GM12801 (cell line): ENCODE measurements around the gene CPA5.

Experiments used
- TF ChIP-seq, protein P1 (sequence below): IDR thresholded peaks from one replicate; pipeline ENCODE4 v1.5.1; 2011; ENCODE audit warnings: control low read depth; ENCODE audit not compliant: insufficient read length; ENCODE audit errors: extremely low read depth

Gene CPA5

DNA sequence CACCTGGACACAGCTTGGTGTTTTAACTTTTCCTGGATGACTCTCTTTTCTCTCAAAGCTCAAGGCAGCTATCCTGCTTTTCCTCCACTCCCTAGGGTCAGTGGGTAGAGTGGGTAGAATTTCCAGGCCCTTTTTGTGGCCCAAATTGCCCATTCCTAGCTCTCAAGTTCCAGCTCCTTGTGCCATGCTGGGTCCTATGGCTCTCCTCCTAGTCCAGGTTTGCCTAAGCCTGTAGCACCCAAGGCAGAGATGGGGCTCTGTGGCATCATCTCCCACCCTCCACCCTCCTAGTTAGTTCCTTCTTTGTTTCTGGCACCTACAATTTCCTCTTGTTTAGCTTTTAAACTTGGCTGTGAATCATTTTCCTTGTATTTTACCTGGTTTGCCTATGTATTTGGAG, 42.0 kb upstream of the CPA5 start:
- TF ChIP-seq, protein P1, sequence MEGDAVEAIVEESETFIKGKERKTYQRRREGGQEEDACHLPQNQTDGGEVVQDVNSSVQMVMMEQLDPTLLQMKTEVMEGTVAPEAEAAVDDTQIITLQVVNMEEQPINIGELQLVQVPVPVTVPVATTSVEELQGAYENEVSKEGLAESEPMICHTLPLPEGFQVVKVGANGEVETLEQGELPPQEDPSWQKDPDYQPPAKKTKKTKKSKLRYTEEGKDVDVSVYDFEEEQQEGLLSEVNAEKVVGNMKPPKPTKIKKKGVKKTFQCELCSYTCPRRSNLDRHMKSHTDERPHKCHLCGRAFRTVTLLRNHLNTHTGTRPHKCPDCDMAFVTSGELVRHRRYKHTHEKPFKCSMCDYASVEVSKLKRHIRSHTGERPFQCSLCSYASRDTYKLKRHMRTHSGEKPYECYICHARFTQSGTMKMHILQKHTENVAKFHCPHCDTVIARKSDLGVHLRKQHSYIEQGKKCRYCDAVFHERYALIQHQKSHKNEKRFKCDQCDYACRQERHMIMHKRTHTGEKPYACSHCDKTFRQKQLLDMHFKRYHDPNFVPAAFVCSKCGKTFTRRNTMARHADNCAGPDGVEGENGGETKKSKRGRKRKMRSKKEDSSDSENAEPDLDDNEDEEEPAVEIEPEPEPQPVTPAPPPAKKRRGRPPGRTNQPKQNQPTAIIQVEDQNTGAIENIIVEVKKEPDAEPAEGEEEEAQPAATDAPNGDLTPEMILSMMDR: no peak

DNA sequence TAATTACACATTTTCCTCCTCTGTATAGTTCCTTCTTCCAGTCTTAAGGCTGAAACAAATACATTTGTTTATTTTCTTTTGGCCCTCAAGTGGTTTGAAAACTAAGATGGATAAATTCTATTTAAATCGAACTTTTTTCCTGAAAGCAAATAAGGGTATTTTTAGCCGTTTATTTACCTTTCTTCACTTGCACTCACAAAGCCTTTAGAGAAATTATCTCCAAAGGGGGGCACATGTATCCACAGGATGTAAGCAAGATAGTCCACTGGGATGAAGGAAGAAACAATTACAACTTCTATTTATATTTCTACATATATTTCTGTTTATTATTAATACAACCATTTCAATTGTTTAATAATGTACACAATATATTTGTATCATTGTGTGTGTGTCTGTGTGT, 41.5 kb upstream of the CPA5 start:
- TF ChIP-seq, protein P1: no peak

DNA sequence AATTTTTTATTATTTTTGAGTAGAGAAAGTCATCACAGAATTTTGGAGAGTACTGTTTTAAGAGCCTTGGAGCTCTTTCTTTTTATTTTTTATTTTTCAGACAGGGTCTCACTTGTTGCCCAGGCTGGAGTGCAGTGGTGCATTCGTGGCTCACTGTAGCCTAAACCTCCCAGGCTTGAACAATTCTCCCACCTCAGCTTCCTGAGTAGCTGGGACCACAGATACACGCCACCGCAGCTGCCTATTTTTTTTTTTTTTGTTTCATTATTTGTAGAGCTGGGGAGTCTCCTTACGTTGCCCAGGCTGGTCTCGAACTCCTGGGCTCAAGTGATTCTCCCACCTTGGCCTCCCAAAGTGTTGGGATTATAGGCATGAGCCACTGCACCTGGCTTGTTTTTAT, 41.1 kb upstream of the CPA5 start:
- TF ChIP-seq, protein P1: no peak

DNA sequence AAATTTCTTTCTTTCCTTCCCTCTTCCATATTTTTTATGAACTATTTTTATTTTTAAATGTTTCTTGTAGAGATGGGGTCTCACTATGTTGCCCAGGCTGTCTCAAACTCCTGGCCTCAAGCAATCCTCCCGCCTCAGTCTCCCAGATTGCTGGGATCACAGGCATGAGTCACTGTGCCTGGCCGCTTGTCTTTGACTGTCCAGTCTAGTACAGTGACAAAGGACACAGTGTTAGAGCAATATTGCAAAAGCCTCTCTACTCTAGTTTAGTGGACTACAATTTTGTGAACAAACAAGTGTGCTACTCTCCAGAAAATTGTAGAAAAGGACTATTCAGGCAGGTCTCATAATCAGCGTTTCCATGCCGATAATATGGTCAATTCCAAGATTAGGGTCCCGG, 40.6 kb upstream of the CPA5 start:
- TF ChIP-seq, protein P1: no peak

DNA sequence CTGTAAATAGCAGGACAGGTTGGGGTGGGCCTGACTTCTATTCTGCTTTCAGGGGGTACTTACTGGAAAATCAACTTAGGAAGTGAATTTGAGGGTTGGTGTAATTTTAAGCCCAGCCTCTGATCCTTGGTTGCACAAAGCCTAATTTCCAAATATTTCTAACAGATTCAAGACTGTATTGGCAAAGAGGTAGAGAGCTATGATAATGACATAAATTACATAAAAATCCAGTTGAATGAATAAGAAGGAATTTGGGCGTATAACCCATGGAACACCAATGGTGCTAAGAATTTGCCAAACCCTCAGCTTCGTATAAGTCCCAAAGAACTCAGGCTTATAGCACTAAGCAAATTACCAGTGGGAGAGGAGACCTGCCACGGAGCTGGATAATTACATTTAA, 39.7 kb upstream of the CPA5 start:
- TF ChIP-seq, protein P1: no peak

DNA sequence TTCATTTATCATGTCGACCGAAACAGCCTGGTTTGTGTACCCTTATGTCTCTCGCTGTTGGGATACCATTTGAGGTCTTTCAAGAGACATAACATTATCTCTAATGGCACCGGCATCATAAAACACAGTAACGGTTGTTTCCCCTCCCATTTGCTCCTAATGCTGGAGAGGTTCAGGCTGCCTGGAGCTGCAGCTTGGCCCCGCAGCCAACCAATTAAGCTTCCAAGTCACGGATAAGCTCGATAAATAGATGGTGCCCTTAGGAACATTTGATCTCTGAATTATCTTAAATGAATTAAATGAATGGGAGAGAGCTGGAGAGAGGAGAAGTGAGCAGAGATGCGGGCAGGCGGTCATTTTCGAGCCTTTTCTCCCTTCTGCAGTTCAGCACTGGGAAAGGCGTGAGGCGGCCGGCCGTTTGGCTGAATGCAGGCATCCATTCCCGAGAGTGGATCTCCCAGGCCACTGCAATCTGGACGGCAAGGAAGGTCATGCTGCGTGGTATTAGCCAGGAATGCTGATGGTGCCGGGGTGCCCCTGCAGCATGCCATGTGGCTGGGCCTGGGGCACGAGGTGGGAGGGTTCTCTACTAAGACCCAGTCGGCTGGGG, 39.1 kb upstream of the CPA5 start:
- TF ChIP-seq, protein P1: no peak

DNA sequence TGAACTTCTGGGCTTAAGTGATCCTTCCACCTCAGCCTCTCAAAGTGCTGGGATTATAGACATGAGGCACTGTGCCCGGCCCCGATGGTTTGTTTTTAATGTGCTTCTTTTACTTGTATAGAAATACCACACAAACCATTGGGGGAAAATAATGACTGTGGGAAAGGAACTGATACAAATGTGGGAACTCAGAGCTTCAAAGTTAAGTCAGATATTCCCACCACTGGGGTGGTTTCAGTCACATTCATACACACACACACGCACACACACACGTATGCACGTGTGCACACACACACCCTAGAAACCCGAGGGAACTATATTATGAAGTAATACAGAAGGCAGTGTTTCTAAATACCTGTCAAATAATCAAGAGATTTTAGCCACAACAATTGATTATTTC, 34.6 kb upstream of the CPA5 start:
- TF ChIP-seq, protein P1: no peak
